Activated T-helper 1 cell treated with anti-CD3 and anti-CD28 coated beads, Interleukin-12 subunit alpha, Interleukin-12 subunit beta, Interleukin-2, Interleukin-4 antibody, amounts not matched to agents 30 ng/mL and 10 ng/mL and 1 ng/mL, durations not matched to agents 14 hours and 24 hours and 36 hours (primary cell): ENCODE results near the gene MCOLN1. TPM values are rescaled to one million over a fixed set of nuclear protein-coding genes. Genes with fewer than 3 reads are reported as not detected.
"Not testable (repeated sequence)": the region's sequence is repeated elsewhere in the genome, so short reads cannot be mapped to it uniquely, and the experiment has no call there.

Experiments
- DNase-seq: peaks from one replicate; pipeline ENCODE4 v3.0.0; 2021; ENCODE audit warnings: low spot score
- H3K27ac Mint-ChIP-seq: one replicate; pipeline ENCODE4 v1.8.0; 2021; ENCODE audit warnings: mild to moderate bottlenecking, mixed read lengths
- H3K27me3 Mint-ChIP-seq: one replicate; pipeline ENCODE4 v1.8.0; 2022; ENCODE audit warnings: mild to moderate bottlenecking, moderate library complexity, mixed read lengths; ENCODE audit not compliant: insufficient read depth
- H3K36me3 Mint-ChIP-seq: one replicate; pipeline ENCODE4 v1.8.0; 2021; ENCODE audit warnings: low read depth, mixed read lengths
- H3K4me1 Mint-ChIP-seq: one replicate; pipeline ENCODE4 v1.8.0; 2021; ENCODE audit warnings: low read depth, mixed read lengths
- H3K4me3 Mint-ChIP-seq: one replicate; pipeline ENCODE4 v1.8.0; 2021; ENCODE audit warnings: mild to moderate bottlenecking, moderate library complexity, mixed read lengths
- H3K9me3 Mint-ChIP-seq: one replicate; pipeline ENCODE4 v1.8.0; 2021; ENCODE audit warnings: mixed read lengths
- intact Hi-C: fragments of 100-400 bp; cut with micrococcal nuclease; formaldehyde crosslinking; loops from one replicate; pipeline ENCODE4 v1.15.1; 2024
- total RNA-seq: library from RNA; stranded (reverse); gene quantifications from 2 replicates; pipeline ENCODE4 v1.2.3, GENCODE V29; 2022

Gene MCOLN1
- total RNA-seq, 1 donor from 2014 or later, result 14.0 TPM

DNA sequence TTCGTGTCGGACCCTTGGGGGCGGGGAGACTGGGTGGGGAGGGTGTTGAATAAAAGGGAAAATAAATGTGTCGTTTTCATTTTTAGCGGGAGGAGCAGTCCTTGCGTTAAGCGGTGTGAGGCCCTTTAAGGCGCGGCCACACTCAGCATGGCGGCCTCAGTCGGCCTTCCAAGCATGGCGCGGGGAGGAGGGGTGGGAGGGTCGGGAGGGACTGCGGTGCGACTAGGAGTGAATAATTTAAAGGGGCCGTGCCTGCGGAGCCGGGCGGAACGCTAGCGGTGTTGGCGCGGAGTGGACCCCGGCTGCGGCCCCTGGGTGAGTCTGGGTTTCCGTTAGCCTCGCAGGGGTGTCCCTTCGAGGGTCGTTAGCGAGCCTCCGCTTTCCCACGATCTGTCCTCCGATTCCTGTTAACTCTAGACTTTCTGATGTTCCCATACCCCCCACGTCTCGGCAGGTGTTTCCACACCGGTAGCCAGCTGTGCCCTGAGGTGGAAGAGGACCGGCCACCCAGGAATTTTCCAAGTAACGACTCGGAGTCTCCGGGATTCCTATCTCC, 11.6 kb downstream of the MCOLN1 start:
- Mint-ChIP-seq H3K27me3 (no peaks in the 10 kb centered on the region), H3K9me3 (no peaks in the 10 kb centered on the region), H3K4me1 (peaks cover 14% of the 10 kb centered on the region), H3K4me3 (peak overlapping the region; percentile 95), H3K36me3 (peaks cover 16% of the 10 kb centered on the region), H3K27ac (peak overlapping the region; percentile 86)
- intact Hi-C loops, result loop anchor here (1.0 kb wide), 2 partner anchors 12 to 42 kb away; partner anchors contain the start of gene MCOLN1
- peak; percentile 77 for DNase-seq

DNA sequence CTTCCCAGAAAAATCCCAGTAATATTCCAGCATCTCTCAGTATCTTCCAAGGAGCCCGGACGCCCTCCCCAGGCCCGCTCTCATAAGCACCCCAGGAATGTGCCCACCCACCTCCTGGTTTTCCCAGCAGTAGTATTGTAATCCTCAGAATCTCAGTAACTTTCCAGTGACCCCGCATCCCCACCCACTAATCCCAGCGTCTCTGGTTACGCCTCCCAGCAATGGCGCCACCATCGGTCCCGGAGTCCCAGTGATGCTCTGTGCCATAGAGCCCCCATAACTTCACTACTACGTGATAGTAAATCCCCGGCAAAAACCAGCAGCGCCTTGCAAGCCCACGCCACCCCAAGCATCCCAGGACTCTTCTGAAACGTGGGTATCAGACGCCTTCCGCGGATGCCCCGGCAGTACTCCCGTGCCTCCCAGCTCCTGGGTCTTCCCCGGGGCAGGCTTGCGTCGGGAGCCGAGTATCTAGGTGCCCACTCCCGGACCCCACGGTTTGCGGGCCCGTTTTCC, 12.2 kb downstream of the MCOLN1 start:
- peaks cover 14% of the 10 kb centered on the region for H3K36me3 Mint-ChIP-seq
- peak overlapping the region; percentile 86 for H3K27ac Mint-ChIP-seq
- H3K9me3 Mint-ChIP-seq, result no peaks in the 10 kb centered on the region
- peaks cover 14% of the 10 kb centered on the region for H3K4me1 Mint-ChIP-seq
- no peak for DNase-seq
- intact Hi-C loops, result loop anchor here (1.0 kb wide), 6 partner anchors 12 to 295 kb away; partner anchors contain the start of genes MCOLN1, PET100, TRAPPC5 and XAB2
- peak overlapping the region; percentile 95 for H3K4me3 Mint-ChIP-seq
- no peaks in the 10 kb centered on the region for H3K27me3 Mint-ChIP-seq

DNA sequence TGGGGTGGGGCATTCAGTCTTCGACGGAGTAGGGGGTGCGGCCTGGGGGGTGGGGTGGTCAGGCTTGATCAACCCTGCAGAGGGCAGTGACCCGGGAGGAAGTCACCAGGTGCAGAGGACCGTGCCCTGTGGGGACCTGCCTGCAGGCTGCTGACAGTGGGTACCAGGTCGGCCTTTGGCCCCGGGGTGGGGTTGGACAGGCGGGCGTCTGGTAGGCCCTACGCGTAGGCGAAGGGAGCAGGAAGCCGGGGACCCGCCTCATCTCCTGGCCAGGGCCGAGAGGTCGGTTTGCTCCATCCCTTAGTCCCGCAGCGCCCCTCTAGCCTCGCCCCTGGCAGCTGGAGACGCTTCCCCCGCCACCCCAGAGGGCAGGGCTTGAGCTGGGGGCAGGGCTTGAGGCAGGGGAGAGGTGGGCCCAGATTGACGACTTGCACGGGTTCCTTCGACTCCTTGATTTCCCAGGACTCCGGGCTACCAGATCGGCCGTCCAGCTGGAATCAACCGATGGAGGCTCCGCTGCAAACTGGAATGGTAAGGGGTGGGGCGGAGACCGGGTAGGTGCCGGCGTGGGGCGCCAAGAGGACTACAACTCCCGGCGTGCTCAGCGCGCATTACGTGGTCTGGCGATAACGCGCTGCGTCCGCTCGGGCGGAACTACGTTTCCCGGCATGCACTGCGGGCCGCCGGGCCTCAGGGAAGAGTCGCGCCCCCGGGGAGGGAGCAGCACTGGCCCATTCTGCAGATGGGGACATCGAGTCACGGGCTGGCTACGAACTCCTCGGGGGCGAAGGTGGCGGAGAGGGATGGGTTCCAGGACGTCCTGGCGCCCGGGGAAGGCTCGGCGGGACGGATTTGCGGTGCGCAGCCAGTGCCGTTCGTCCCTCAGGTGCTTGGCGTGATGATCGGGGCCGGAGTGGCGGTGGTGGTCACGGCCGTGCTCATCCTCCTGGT, 12.9 kb downstream of the MCOLN1 start, which contains the start of gene PNPLA6:
TSS of gene PNPLA6 (plus strand) at position 671 of the 951 bp plus-strand sequence. CDS start at position 743, 72 bp downstream.
- DNase-seq, result peak; percentile 91
- intact Hi-C loops, result loop anchor here (1.0 kb wide), 4 partner anchors 94 to 294 kb away; partner anchors contain the start of genes PET100, TRAPPC5 and XAB2
- peaks cover 17% of the 10 kb centered on the region for H3K36me3 Mint-ChIP-seq
- H3K27me3 Mint-ChIP-seq, result no peaks in the 10 kb centered on the region
- peaks cover 14% of the 10 kb centered on the region for H3K4me1 Mint-ChIP-seq
- H3K9me3 Mint-ChIP-seq, result no peaks in the 10 kb centered on the region
- H3K4me3 Mint-ChIP-seq, result peak within 1 kb of the TSS; percentile 95
- H3K27ac Mint-ChIP-seq, result peak within 1 kb of the TSS; percentile 92

DNA sequence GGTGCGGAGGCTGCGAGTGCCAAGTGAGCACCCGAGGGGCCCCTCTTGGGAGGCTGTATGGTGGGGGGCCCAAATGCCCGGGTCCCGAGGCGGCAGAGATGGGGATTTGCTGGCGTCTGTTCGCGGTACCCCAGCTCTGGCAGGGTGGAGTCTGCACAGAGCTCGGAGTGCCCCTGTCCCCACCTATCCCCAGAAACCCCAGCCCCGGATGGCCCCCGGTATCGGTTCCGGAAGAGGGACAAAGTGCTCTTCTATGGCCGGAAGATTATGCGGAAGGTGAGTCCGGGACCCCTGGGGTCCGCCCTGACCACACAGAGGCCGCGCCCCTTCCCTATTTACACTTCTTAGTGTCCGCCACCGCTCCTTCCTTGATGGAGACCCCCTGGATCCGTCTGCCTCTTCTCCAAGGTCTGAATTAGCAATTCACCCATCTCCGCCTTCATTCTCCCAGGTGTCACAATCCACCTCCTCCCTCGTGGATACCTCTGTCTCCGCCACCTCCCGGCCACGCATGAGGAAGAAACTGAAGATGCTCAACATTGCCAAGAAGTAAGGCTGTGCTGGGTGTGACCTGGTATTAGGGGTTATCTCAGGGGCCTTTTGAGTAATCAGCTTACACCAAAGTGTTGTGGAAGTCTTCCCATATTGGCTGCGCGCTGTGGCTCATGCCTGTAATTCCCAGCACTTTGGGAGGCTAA, 13.7 kb downstream of the MCOLN1 start:
- intact Hi-C loops, result loop anchor here (1.0 kb wide), 4 partner anchors 93 to 293 kb away; partner anchors contain the start of genes PET100, TRAPPC5 and XAB2
- no peak for DNase-seq
- Mint-ChIP-seq H3K27me3 (no peaks in the 10 kb centered on the region), H3K27ac (peak overlapping the region; percentile 92), H3K4me3 (peak overlapping the region; percentile 95), H3K36me3 (peaks cover 18% of the 10 kb centered on the region), H3K9me3 (no peaks in the 10 kb centered on the region), H3K4me1 (peaks cover 14% of the 10 kb centered on the region)

DNA sequence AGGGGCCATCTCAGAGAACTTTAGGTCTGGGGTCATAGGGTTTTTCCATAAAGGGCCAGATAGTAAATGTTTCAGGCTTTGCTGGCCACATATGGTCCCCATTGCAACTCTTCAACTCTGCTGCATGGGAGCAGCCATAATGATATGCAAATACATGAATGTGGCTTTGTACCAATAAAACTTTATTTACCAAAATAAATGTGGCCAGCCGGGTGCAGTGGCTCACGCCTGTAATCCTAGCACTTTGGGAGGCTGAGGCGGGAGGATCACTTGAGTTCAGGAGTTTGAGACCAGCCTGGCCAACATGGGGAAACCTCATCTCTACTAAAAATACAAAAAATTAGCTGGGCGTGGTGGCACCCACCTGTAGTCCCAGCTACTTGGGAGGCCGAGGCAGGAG, 16.6 kb downstream of the MCOLN1 start:
- H3K36me3 Mint-ChIP-seq, result peaks cover 32% of the 10 kb centered on the region
- H3K27me3 Mint-ChIP-seq, DNase-seq, H3K9me3 Mint-ChIP-seq, intact Hi-C loops, H3K27ac Mint-ChIP-seq, H3K4me3 Mint-ChIP-seq: not testable (repeated sequence)
- H3K4me1 Mint-ChIP-seq, result peaks cover 14% of the 10 kb centered on the region

DNA sequence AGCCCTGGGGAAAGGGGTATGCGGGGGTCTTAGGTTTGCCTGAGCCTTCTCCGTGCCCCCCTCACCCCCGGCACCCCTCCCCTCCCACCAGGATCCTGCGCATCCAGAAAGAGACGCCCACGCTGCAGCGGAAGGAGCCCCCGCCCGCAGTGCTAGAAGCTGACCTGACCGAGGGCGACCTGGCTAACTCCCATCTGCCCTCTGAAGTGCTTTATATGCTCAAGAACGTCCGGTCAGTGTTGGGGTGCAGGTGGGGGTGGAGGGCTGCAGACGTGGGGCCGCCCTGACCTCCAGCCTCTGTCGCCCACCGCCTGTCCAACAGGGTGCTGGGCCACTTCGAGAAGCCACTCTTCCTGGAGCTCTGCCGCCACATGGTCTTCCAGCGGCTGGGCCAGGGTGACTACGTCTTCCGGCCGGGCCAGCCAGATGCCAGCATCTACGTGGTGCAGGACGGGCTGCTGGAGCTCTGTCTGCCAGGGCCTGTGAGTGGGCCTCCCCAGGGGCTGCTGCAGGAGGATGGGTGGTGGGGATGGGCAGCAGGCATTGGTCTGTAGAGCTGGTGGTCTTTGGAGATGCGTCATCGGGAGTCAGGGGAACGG, 17.5 kb downstream of the MCOLN1 start:
- Mint-ChIP-seq H3K4me3 (no peak overlapping the region), H3K4me1 (peaks cover 19% of the 10 kb centered on the region), H3K36me3 (peaks cover 34% of the 10 kb centered on the region), H3K27me3 (no peaks in the 10 kb centered on the region), H3K27ac (no peak overlapping the region), H3K9me3 (no peaks in the 10 kb centered on the region)
- intact Hi-C loops, result no loop called here
- DNase-seq, result no peak

DNA sequence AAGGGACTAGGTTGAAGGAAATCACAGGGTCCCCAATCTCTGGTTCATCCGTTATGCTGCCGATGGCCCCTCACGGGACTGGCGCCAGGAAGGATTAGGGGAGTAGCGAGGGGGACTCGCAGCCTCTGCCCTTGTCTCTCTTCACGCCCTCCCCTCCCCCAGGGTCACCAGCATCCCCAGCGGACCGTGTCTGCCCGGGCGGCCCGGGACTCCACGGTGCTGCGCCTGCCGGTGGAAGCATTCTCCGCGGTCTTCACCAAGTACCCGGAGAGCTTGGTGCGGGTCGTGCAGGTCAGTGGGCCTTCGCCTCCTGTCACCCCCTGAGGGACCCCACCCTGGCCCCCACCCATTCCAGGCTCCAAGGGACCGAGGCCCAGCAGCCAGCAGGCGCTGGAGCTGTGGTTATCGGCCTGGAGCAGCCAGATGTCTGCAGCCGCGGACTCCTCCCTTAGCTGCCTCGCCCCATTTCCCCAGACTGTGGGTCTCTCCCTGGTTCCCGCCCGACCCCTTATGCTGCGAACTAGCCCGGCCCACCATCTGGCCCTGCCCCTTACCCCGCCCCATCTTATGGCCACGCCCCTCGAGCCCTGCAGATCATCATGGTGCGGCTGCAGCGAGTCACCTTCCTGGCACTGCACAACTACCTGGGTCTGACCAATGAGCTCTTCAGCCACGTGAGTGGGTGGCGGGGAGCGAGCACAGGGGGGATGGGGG, 18.5 kb downstream of the MCOLN1 start:
- Mint-ChIP-seq H3K27ac (no peak overlapping the region), H3K9me3 (no peaks in the 10 kb centered on the region), H3K36me3 (peaks cover 35% of the 10 kb centered on the region), H3K27me3 (no peaks in the 10 kb centered on the region), H3K4me1 (peaks cover 27% of the 10 kb centered on the region), H3K4me3 (no peak overlapping the region)
- DNase-seq, result no peak
- intact Hi-C loops, result no loop called here

DNA sequence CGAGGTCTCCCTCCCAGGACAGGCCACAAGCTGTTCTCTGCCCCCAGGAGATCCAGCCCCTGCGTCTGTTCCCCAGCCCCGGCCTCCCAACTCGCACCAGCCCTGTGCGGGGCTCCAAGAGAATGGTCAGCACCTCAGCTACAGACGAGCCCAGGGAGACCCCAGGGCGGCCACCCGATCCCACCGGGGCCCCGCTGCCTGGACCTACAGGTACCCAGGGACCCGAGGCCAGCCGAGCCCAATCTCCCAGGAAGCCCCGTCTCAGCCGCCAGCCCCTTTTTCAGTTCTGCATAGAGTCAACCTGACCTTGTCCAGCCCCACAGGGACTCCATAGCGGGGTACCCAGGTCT, 19.0 kb downstream of the MCOLN1 start:
- DNase-seq, result no peak
- H3K27me3 Mint-ChIP-seq, result no peaks in the 10 kb centered on the region
- peaks cover 27% of the 10 kb centered on the region for H3K4me1 Mint-ChIP-seq
- H3K27ac Mint-ChIP-seq, result no peak overlapping the region
- H3K9me3 Mint-ChIP-seq, result no peaks in the 10 kb centered on the region
- intact Hi-C loops, result no loop called here
- H3K4me3 Mint-ChIP-seq, result no peak overlapping the region
- H3K36me3 Mint-ChIP-seq, result peaks cover 37% of the 10 kb centered on the region

DNA sequence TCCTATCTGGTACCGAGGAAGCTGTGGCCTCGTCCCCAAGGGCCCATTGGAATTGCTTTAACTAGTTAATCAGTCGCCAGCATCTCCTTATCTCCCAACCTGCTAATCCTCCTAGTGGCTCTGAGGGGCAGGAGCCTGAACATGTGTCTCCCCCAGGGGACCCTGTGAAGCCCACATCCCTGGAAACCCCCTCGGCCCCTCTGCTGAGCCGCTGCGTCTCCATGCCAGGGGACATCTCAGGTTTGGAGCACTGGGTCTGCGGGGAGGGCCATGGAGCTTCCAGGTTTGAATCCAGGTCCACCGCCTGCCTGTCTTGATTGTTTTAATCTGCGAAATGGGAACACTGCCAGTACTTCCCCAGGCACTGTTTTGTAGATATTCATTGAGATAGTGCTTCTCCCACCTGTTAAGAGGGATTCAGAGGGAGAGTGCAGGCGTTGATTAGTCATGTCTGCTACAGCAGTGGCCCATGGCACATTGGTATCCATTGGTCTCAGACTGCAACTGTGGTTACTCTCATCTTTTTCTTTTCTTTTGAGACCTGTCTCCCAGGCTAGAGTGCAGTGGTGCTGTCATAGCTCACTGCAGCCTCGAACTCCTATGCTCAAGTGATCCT, 19.5 kb downstream of the MCOLN1 start:
- H3K27me3 Mint-ChIP-seq, result no peaks in the 10 kb centered on the region
- peaks cover 36% of the 10 kb centered on the region for H3K36me3 Mint-ChIP-seq
- no peaks in the 10 kb centered on the region for H3K9me3 Mint-ChIP-seq
- peaks cover 23% of the 10 kb centered on the region for H3K4me1 Mint-ChIP-seq
- no peak overlapping the region for H3K27ac Mint-ChIP-seq
- no peak for DNase-seq
- intact Hi-C loops, result no loop called here
- H3K4me3 Mint-ChIP-seq, result no peak overlapping the region

DNA sequence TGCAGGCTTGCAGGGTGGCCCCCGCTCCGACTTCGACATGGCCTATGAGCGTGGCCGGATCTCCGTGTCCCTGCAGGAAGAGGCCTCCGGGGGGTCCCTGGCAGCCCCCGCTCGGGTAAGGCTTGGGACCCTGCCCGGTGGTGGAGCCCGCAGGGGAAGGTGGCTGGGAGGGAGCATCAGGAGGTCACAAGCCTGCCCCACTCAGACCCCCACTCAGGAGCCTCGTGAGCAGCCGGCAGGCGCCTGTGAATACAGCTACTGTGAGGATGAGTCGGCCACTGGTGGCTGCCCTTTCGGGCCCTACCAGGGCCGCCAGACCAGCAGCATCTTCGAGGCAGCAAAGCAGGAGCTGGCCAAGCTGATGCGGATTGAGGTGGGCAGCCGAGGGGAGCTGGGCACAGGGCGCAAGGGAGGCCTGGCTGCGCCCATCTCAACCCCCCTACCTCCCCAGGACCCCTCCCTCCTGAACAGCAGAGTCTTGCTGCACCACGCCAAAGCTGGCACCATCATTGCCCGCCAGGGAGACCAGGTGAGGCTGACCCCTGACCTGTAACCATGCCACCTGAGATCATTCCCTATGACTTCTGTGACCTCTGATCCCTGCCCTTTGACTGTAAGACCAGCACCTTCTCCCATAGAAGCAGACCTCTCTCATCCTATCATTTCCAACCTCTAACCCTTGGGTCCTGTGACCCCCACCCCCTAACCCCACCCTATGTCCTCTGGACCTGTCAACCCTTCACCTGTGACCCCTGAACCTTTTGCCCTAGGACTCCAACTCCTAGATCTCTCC, 20.3 kb downstream of the MCOLN1 start:
- H3K9me3 Mint-ChIP-seq, result no peaks in the 10 kb centered on the region

DNA sequence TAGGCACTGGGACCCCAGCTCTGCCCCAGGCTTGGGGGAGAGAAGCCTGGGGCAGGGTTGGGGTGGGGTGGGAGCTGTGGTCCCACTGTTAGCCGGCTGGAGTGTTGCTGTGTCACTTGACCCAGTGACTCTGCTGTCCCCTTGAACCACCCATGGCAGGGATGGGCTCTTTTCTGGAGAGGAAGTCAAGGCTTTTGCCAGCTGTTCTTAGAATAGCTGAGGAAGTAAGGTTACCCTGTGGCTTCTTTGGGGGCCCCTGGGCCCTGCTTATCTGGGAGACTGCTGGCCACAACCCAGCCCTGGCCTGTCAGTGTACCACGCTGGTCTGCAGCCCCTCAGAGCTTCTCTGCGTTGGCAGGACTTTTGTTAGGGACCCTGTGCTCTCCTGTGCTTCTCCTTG, 22.2 kb downstream of the MCOLN1 start:
- Mint-ChIP-seq H3K4me3 (no peak overlapping the region), H3K27ac (no peak overlapping the region), H3K36me3 (peaks cover 28% of the 10 kb centered on the region), H3K27me3 (no peaks in the 10 kb centered on the region), H3K4me1 (peaks cover 23% of the 10 kb centered on the region), H3K9me3 (no peaks in the 10 kb centered on the region)
- no peak for DNase-seq
- intact Hi-C loops, result no loop called here

More for the DNA sequence above, 20.3 kb downstream of the MCOLN1 start:
- intact Hi-C loops, result no loop called here
- Mint-ChIP-seq H3K36me3 (peaks cover 32% of the 10 kb centered on the region), H3K4me1 (peaks cover 23% of the 10 kb centered on the region), H3K27ac (no peak overlapping the region), H3K27me3 (no peaks in the 10 kb centered on the region), H3K4me3 (no peak overlapping the region)
- no peak for DNase-seq
